ENCODE measurements around the gene TRIM66. TPM values are rescaled to one million over a fixed set of nuclear protein-coding genes. Genes with fewer than 3 reads are reported as not detected.

The TRIM66 gene, protein sequence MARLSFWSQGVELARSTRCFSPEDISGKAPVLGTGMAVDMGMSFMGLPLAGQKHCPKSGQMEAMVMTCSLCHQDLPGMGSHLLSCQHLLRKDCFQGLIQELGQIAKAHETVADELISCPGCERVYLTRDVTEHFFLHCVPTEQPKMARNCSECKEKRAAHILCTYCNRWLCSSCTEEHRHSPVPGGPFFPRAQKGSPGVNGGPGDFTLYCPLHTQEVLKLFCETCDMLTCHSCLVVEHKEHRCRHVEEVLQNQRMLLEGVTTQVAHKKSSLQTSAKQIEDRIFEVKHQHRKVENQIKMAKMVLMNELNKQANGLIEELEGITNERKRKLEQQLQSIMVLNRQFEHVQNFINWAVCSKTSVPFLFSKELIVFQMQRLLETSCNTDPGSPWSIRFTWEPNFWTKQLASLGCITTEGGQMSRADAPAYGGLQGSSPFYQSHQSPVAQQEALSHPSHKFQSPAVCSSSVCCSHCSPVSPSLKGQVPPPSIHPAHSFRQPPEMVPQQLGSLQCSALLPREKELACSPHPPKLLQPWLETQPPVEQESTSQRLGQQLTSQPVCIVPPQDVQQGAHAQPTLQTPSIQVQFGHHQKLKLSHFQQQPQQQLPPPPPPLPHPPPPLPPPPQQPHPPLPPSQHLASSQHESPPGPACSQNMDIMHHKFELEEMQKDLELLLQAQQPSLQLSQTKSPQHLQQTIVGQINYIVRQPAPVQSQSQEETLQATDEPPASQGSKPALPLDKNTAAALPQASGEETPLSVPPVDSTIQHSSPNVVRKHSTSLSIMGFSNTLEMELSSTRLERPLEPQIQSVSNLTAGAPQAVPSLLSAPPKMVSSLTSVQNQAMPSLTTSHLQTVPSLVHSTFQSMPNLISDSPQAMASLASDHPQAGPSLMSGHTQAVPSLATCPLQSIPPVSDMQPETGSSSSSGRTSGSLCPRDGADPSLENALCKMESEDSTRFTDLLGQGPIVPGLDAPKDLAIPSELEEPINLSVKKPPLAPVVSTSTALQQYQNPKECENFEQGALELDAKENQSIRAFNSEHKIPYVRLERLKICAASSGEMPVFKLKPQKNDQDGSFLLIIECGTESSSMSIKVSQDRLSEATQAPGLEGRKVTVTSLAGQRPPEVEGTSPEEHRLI (N-terminal part only)
- 2.4 TPM for total RNA-seq
- long read RNA-seq = 0 reads

- ATAC-seq (ENCODE audit: poor library complexity) (peak; percentile 99), DNase-seq (peak; percentile 99)
- intact Hi-C loops (cut with DNase I) = loop anchor here (5.0 kb wide), 1 partner anchor 230 kb away; the partner anchor contains the start of gene AKIP1
These were observed at the start of gene TRIM66, which contains the start of gene RPL27A for GRCh38 chr11:8682303-8683114. TSS of gene TRIM66 (minus strand) at chr11:8682665. CDS start at chr11:8672274, 10,391 bp downstream. TSS of gene RPL27A (plus strand) at chr11:8682792. CDS start at chr11:8682814, 22 bp downstream.

DNA sequence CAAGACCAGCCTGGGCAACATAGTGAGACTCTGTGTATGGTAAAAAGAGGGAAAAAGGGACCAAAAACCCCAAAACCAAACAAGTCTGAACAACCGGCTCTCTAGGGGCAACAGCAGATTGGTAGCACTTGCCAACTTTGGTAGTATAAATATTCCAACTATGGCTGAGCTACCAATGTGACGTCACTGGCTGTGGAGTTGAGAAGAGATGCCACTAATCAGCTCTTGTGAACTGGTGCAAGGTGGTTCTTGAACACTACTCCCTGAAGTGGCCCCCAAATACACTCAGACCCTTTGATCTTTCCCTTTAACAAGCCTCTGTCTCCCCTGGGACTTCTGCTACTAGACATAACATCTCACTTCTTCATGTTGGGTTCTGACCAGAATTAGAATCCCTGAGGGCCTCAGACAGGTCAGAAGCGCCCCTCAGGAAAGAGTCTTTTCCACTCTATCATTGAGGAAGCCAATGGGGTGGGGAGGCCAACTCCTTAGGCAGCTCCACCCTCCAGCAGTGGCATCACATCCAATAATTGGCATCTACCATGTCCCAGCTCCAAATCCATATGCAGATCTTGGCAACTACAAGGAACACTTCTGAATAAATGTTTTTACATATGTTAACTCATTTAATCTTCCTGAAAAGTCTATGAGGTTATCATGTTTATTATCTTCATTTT, 49.3 kb upstream of the TRIM66 start:
- no peak for ATAC-seq (ENCODE audit: poor library complexity)
- DNase-seq = no peak
- intact Hi-C loops (cut with DNase I) = no loop called here

GRCh38 chr11:8730697-8731020, 48.2 kb upstream of the TRIM66 start:
- ATAC-seq (ENCODE audit: poor library complexity) (no peak), DNase-seq (no peak)
- intact Hi-C loops (cut with DNase I) = no loop called here

DNA sequence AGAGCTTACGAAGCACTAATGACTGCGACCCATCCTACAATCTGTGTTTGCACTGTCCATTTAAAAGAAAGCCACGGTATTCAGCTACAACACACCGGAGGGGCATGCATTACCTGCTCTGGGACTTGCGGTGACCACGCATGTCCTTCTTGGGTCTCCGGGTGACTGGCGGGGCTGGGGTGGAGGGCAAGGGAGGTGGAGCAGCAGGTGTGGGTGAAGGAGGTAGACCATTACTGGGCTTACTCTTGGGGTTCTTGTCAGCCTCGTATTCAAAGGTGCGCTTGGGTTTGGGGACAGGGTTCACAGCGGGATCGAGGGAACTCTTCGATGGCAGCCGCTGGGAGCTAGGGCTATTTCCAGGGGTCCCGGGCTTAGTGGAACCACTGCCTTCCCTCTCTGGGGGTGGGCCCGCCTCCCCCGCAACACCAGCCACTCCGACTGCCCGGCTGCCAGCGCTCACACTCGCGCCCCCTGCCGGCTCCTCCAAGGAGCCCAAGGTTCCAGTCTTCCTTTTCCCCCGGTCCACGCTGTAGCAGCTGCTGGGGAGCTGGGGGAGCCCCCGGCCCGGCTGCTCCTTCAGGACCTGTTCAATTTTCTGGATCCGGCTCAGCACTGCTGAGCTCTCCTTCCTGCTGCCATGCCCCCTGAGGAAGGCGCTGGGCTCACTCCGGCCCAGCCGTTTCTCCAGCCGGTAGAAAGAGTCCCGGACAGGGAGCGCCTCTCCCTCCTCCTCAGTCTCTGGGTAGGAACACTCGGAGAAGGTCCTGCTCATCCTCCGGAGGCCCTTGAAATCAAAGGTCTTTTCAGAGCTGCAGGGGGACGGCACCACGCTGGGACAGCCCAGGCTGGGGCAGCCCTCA, 47.6 kb upstream of the TRIM66 start:
- DNase-seq = no peak
- ATAC-seq (ENCODE audit: poor library complexity) = no peak
- intact Hi-C loops (cut with DNase I) = loop anchor here (5.0 kb wide), 1 partner anchor 67 kb away; no protein-coding TSS in a partner anchor

GRCh38 chr11:8729067-8729466, 46.6 kb upstream of the TRIM66 start:
- intact Hi-C loops (cut with DNase I) = loop anchor here (5.0 kb wide), 1 partner anchor 68 kb away; no protein-coding TSS in a partner anchor
- DNase-seq (no peak), ATAC-seq (ENCODE audit: poor library complexity) (no peak)

- ATAC-seq (ENCODE audit: poor library complexity) (peak; percentile 16), DNase-seq (no peak)
- intact Hi-C loops (cut with DNase I) = loop anchor here (5.0 kb wide), 1 partner anchor 69 kb away; no protein-coding TSS in a partner anchor
These were observed 46.1 kb upstream of the TRIM66 start for GRCh38 chr11:8728563-8728962.

DNA sequence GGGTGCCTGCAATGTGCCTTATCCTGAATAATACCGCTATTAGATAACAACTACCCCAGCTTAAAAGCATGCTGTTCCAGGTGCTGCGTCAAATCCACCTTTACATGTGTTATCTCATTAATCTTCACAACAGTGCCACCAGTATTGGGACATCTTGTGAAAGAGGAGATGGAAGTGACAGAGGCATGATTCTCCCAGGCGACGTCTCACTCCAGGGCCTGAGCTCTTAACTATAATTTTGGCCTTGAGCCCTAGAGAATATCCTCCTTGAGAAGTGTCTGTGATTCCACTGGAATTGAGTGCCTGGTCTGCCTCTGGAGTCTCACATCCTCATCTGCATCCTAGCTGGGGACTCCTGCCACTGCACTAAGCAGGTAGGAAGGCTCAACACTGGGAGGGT, 43.9 kb upstream of the TRIM66 start:
- intact Hi-C loops (cut with DNase I) = loop anchor here (5.0 kb wide), 1 partner anchor 71 kb away; no protein-coding TSS in a partner anchor
- ATAC-seq (ENCODE audit: poor library complexity) = no peak
- no peak for DNase-seq

- DNase-seq (no peak), ATAC-seq (ENCODE audit: poor library complexity) (no peak)
- intact Hi-C loops (cut with DNase I) = loop anchor here (5.0 kb wide), 1 partner anchor 73 kb away; no protein-coding TSS in a partner anchor
These were observed 42.2 kb upstream of the TRIM66 start for GRCh38 chr11:8724682-8725081.

DNA sequence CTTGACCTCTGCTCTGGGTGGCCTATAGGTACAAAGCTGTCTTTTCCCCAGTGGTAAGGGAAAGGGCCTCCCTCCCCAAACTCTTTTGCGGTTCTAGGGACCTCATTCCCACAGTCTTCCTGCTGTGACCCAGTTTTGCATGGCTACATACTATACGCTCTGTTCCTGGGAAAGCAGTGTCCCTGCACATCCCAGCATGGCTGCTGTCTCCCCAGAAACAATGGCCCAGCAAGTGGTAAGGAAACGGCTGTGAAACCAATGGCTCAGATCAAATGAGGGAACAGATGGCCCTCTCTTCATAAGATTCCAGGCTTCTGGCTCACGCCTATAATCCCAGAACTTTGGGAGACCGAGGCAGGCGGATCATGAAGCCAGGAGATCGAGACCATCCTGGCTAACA, 41.2 kb upstream of the TRIM66 start:
- ATAC-seq (ENCODE audit: poor library complexity) (no peak), DNase-seq (no peak)
- intact Hi-C loops (cut with DNase I) = no loop called here

DNA sequence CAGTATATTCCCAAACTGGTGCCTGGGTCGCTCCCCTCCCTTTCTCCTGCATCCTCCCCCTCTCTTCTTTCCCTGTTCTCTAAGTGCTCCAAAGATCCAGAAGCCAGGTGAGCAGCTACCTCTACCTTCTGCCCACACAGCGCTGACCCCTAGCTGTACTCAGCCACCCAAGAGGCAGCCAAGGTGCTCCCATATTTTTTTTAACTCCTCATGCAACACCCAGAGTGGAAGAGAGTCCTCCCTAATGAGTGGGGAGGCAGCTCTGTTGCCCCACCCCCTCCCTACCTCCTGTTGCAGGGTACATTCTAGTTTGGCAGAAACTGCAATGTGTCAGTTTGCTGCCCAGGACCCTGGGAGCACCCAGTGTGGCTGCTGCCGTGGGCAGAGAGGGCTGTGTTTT, 40.3 kb upstream of the TRIM66 start:
- DNase-seq (no peak), ATAC-seq (ENCODE audit: poor library complexity) (no peak)
- intact Hi-C loops (cut with DNase I) = no loop called here

DNA sequence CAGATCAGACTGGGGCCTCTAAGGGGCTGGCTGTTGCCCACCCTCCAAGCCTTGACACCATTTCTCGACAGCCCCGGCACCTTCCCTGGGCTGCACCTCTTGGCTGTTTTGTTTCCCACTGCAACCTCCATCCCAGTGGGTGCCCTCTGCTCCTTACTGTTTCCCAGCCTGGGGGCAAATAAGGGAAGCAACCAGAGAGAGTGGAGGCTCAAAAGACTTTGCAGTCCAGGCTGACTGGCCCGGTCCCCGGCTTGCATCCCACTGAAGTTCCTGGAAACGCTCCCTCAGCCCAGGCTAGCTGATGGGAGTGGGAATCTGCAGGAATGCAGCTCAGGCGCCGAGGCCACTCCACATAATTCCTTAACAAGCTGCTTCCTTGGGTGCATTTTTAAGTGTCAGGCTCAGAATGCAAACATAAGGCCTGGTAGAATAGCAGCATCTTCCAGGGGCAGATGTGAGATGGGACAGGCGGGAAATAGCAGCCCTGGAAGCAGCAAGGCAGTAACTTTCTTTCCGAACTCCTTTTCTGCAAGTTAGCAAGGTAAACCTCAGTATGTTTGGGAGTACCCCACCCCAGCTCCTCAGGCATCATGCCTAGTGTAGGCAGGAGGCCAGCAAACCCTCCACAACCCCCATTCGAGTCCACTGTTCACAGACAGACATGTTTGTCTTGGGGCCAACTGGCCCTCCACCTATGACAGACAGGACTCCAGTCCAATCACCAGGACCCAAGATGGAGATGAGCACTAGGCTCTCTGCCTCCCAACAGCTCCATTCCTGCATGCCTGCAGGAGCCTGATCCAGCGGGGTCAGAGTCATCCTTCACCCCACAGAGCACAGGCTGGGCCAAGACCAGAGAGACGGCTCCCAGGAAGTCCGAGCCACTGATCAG, 39.4 kb upstream of the TRIM66 start:
- no peak for ATAC-seq (ENCODE audit: poor library complexity)
- intact Hi-C loops (cut with DNase I) = no loop called here
- DNase-seq = no peak

DNA sequence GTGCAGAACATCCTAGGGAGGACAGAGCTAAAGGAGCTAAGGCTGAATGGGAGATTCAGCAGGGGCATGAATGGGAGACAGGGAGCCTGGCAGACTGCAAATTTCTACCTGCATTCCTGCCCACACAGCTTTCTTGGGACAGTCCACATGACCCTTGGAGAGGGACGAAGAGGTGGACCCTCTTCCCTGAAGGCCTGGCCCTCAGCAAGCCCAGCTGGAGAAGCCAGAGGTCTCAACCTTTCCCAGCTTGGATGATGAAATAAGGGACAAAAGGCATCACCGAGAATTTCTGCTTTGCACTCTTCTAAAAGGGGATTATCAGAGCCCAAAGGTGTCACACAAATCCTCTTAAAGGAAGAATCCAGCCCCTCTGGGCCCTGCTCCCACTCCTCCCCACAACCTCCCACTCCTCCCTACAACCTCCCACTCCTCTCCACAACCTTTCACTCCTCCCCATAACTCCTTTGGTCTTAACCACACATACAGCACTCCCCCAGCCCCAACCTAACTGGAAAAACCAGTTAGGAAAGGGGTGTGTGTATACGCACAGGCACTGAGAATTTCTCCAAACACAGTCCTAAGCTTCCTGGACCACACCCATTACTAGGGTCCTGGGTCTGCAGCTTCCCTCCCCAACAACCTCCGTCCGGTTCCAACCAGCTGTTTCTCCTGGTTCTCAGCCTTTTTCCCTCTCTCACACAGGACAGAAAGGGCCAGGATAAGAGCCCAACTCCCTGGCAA, 38.6 kb upstream of the TRIM66 start:
- intact Hi-C loops (cut with DNase I) = no loop called here
- ATAC-seq (ENCODE audit: poor library complexity) (no peak), DNase-seq (no peak)

GRCh38 chr11:8720352-8720751, 37.9 kb upstream of the TRIM66 start:
- DNase-seq = no peak
- no peak for ATAC-seq (ENCODE audit: poor library complexity)
- intact Hi-C loops (cut with DNase I) = no loop called here

DNA sequence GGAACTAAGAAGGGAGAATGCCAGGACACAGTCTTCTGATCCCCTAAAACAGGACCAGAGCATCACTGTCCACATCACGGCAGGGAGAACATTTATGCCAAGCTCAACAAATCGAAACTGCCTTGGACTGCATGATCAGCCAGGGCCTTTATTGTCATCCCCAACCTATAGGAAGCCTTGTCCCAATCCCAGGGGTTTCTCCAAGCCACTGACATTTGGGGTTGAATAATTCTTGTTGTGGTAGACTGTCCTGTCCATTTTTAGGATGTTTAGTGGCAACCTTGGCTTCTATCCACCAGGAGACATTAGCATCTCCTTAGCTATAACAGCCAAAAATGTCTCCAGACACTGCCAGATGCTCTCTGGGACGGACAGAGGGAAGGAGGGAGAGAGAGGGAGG, 37.3 kb upstream of the TRIM66 start:
- peak; percentile 1 for ATAC-seq (ENCODE audit: poor library complexity)
- intact Hi-C loops (cut with DNase I) = no loop called here

GRCh38 chr11:8719211-8719649, 36.8 kb upstream of the TRIM66 start:
- peak; percentile 64 for DNase-seq
- intact Hi-C loops (cut with DNase I) = no loop called here
- peak; percentile 73 for ATAC-seq (ENCODE audit: poor library complexity)

More for the DNA sequence above, 37.3 kb upstream of the TRIM66 start:
- DNase-seq = no peak

Measured in Right ventricle myocardium superior (tissue), 1 donor.